Karpas-422 (cell line): ENCODE results near the gene NPW. TPM values are rescaled to one million over a fixed set of nuclear protein-coding genes. Genes with fewer than 3 reads are reported as not detected.
A peak's percentile ranks its signal among the peaks of the same experiment; 100 is the strongest.
"Not testable (repeated sequence)": the region's sequence is repeated elsewhere in the genome, so short reads cannot be mapped to it uniquely, and the experiment has no call there.

Experiments
- DNase-seq: peaks from one replicate; pipeline ENCODE4 v3.0.0-alpha.2; 2015
- H2AFZ ChIP-seq: fragments of 200-600 bp; sonication (generic); 2 replicates; pipeline ENCODE4 v1.6.1; 2014; ENCODE audit warnings: antibody characterized with exemption, low read length, mixed read lengths
- H3K27ac ChIP-seq: fragments of 200-600 bp; sonication (generic); 2 replicates; pipeline ENCODE4 v1.5.1; 2014; ENCODE audit warnings: mild to moderate bottlenecking, low read length, moderate library complexity
- H3K27me3 ChIP-seq: fragments of 200-600 bp; sonication (generic); 2 replicates; pipeline ENCODE4 v1.6.1; 2014; ENCODE audit warnings: low read length, mixed read lengths
- H3K36me3 ChIP-seq: fragments of 200-600 bp; sonication (generic); 2 replicates; pipeline ENCODE4 v1.6.1; 2014; ENCODE audit warnings: low read length, mixed read lengths; ENCODE audit not compliant: insufficient read depth
- H3K4me1 ChIP-seq: fragments of 200-600 bp; sonication (generic); 2 replicates; pipeline ENCODE4 v1.6.1; 2014; ENCODE audit warnings: mild to moderate bottlenecking, low read length, mixed read lengths
- H3K4me2 ChIP-seq: fragments of 200-600 bp; sonication (generic); 2 replicates; pipeline ENCODE4 v1.6.1; 2014; ENCODE audit warnings: low read length, low read depth, mild to moderate bottlenecking; ENCODE audit not compliant: poor library complexity, severe bottlenecking
- H3K4me3 ChIP-seq: fragments of 200-600 bp; sonication (generic); 2 replicates; pipeline ENCODE4 v1.5.1; 2014; ENCODE audit warnings: mild to moderate bottlenecking, antibody characterized with exemption, low read length, mixed read lengths
- H3K79me2 ChIP-seq: fragments of 200-600 bp; sonication (generic); 2 replicates; pipeline ENCODE4 v1.6.1; 2014; ENCODE audit warnings: mild to moderate bottlenecking, low read length, mixed read lengths
- H3K9ac ChIP-seq: fragments of 200-600 bp; sonication (generic); 2 replicates; pipeline ENCODE4 v1.6.0; 2014; ENCODE audit warnings: low read length
- H3K9me2 ChIP-seq: fragments of 200-600 bp; sonication (generic), shearing (Covaris generic); replicated peaks from 2 replicates; pipeline ENCODE4 v1.6.0; 2014; ENCODE audit warnings: mild to moderate bottlenecking, low read length, moderate library complexity; ENCODE audit not compliant: insufficient read depth
- H3K9me3 ChIP-seq: fragments of 300-700, 200-600 bp; sonication (generic); 2 replicates; pipeline ENCODE4 v1.6.1; 2014; ENCODE audit warnings: low read length, mixed read lengths
- H4K20me1 ChIP-seq: fragments of 200-600 bp; sonication (generic); 2 replicates; pipeline ENCODE4 v1.6.1; 2014; ENCODE audit warnings: mild to moderate bottlenecking, antibody characterized with exemption, low read length, low read depth; ENCODE audit not compliant: insufficient read depth
- total RNA-seq: library from RNA; depleted of rRNA; stranded (reverse); fragments of >200 nt; shearing (Covaris generic); gene quantifications from 2 replicates; pipeline ENCODE4 v1.2.3, GENCODE V29; 2014; ENCODE audit warnings: low replicate concordance

Gene NPW
- total RNA-seq, 1 experiment from 2014 or later, result not detected

- no peaks in the 10 kb centered on the region for H3K27me3 ChIP-seq
- H2AFZ ChIP-seq, result no peak overlapping the region
- H3K9me2 ChIP-seq, result no peaks in the 10 kb centered on the region
- no peaks in the 10 kb centered on the region for H3K36me3 ChIP-seq
- H3K9ac ChIP-seq, result peak overlapping the region; percentile 98
- H3K4me2 ChIP-seq, result peak overlapping the region; percentile 93
- H3K79me2 ChIP-seq, result peaks cover 63% of the 10 kb centered on the region
- H3K4me3 ChIP-seq, result peak overlapping the region; percentile 100
- peak; percentile 66 for DNase-seq
- H3K27ac ChIP-seq, result peak overlapping the region; percentile 46; the same call in 1 of the 2 replicates
- H4K20me1 ChIP-seq, result peaks cover 53% of the 10 kb centered on the region
- H3K4me1 ChIP-seq, result peaks cover 55% of the 10 kb centered on the region
- H3K9me3 ChIP-seq, result no peaks in the 10 kb centered on the region
These were observed 10.9 kb upstream of the NPW start for GRCh38 chr16:2008631-2009163.

- no peak overlapping the region for H2AFZ ChIP-seq
- H3K9me2 ChIP-seq, result no peaks in the 10 kb centered on the region
- peaks cover 62% of the 10 kb centered on the region for H3K79me2 ChIP-seq
- H3K4me1 ChIP-seq, result peaks cover 51% of the 10 kb centered on the region
- no peaks in the 10 kb centered on the region for H3K36me3 ChIP-seq
- H3K9ac ChIP-seq, result peak overlapping the region; percentile 98
- no peaks in the 10 kb centered on the region for H3K9me3 ChIP-seq
- H4K20me1 ChIP-seq, result peaks cover 50% of the 10 kb centered on the region
- H3K4me3 ChIP-seq, result peak overlapping the region; percentile 100
- H3K27ac ChIP-seq, result peak overlapping the region; percentile 46; the same call in 1 of the 2 replicates
- DNase-seq, result no peak
- H3K27me3 ChIP-seq, result no peaks in the 10 kb centered on the region
- H3K4me2 ChIP-seq, result peak overlapping the region; percentile 93
These were observed 10.3 kb upstream of the NPW start for GRCh38 chr16:2009164-2009711.

DNA sequence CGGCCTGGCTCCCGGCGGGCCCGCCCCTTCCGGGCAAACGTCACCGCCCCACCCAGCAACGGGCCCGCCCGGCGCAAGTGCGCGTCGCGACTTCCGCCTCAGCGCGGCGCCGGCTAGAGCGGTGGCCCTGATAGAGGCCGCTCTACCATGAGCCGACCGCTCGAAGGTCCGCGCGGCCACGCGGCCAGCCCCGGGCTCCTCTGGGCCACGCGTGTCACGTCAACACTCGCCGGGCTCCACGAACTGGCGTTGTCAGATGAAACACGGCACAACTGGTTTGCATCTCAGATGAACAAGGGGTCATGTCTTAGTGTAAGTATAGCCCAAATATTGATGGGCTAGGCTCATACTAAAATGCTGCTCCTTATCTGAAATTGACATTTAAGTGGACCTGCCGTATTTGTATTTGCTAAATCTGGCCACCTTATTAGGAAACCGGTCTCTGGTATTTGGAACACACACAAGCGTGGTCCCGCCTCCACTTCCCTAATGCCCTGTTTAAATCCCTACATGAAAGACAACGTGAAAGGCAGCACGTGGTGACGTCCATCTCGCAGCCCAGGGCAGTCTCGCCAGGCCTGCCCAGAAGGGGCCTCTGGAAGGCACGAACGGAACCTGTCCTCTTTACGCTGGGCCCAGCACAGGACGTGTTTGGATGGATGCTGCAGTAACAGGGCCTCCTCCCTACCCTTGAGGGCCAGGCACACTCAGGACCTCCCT lies 9.6 kb upstream of the NPW start, which contains the start of gene ZNF598:
TSS of gene ZNF598 (minus strand) at position 31 of the 720 bp plus-strand sequence.
- Histone ChIP-seq H3K27me3 (no peaks in the 10 kb centered on the region), H3K4me2 (peak within 1 kb of the TSS; percentile 93), H3K4me1 (peaks cover 46% of the 10 kb centered on the region), H4K20me1 (peaks cover 42% of the 10 kb centered on the region), H3K9me2 (no peaks in the 10 kb centered on the region), H3K9ac (peak within 1 kb of the TSS; percentile 98), H2AFZ (no peak within 1 kb of the TSS; the same call in 1 of the 2 replicates), H3K9me3 (no peaks in the 10 kb centered on the region), H3K27ac (peak within 1 kb of the TSS; percentile 57), H3K4me3 (peak within 1 kb of the TSS; percentile 100), H3K79me2 (peaks cover 56% of the 10 kb centered on the region), H3K36me3 (no peaks in the 10 kb centered on the region)
- DNase-seq, result peak; percentile 95

DNA sequence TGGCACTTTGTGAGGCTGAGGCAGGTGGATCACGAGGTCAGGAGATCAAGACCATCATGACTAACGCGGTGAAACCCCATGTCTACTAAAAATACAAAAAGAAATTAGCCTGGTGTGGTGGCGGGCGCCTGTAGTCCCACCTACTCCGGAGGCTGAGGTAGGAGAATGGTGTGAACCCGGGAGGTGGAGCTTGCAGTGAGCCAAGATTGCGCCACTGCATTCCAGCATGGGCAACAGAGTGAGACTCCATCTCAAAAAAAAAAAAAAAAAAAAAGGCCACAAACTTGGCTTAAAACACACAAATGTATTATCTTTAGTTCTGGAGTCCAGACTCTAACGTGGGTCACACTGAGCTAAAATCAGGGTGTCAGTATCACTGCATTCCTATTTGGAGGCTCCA lies 7.9 kb upstream of the NPW start:
- peaks cover 38% of the 10 kb centered on the region for H3K79me2 ChIP-seq
- not testable (repeated sequence) for H3K9me2 ChIP-seq, H3K27ac ChIP-seq, H2AFZ ChIP-seq, H3K36me3 ChIP-seq, H3K9ac ChIP-seq, H3K4me2 ChIP-seq, DNase-seq, H3K4me3 ChIP-seq, H3K9me3 ChIP-seq, H3K27me3 ChIP-seq
- H3K4me1 ChIP-seq, result peaks cover 29% of the 10 kb centered on the region
- H4K20me1 ChIP-seq, result peaks cover 26% of the 10 kb centered on the region

- Histone ChIP-seq H3K4me1 (peaks cover 11% of the 10 kb centered on the region), H3K9ac (no peak overlapping the region), H3K36me3 (no peaks in the 10 kb centered on the region), H3K9me2 (no peaks in the 10 kb centered on the region), H3K79me2 (peaks cover 20% of the 10 kb centered on the region), H3K4me2 (no peak overlapping the region), H3K27me3 (no peaks in the 10 kb centered on the region), H2AFZ (no peak overlapping the region), H3K27ac (no peak overlapping the region), H4K20me1 (peaks cover 8% of the 10 kb centered on the region), H3K4me3 (no peak overlapping the region), H3K9me3 (no peaks in the 10 kb centered on the region)
- DNase-seq, result no peak
These were observed 6.1 kb upstream of the NPW start for GRCh38 chr16:2013527-2013926.

DNA sequence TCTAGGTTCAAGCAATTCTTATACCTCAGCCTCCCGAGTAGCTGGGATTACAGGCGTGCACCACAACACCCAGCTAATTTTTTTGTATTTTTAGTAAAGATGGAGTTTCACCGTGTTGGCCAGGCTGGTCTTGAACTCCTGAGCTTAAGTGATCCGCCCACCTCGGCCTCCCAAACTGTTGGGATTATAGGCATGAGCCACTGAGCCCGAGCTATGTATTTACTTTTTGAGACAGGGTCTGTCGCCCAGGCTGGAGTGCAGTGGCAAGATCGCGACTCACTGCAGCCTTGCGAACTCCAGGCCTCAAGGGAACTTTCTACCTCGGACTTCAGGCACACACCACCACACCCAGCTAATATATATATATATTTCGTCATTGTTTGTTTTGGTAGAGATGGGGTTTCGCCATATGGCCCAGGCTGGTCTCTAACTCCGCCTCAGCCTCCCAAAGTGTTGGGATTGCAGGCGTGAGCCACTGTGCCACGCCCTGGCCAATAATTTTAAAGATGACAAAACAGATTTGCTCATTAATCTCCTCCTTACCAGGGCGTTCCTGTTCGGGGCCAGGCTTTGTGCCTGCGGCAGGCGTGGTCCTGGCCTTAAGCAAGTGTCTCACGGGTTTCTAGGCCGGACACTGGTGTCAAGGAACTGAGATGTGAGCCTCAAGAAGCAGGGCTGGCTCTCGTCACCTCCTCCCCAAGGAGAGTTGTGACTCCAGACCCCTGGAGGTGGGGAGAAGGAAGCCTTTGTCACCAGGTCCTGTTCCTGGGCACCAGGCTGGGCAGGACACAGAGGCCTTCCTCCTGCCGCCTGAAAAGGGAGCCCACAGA lies 4.3 kb upstream of the NPW start:
- H3K9me2 ChIP-seq, result no peaks in the 10 kb centered on the region
- H3K4me1 ChIP-seq, result peaks cover 6% of the 10 kb centered on the region
- H4K20me1 ChIP-seq, result no peaks in the 10 kb centered on the region
- no peak overlapping the region for H3K4me3 ChIP-seq
- H3K27me3 ChIP-seq, result no peaks in the 10 kb centered on the region
- no peak for DNase-seq
- no peak overlapping the region for H3K27ac ChIP-seq
- no peak overlapping the region for H2AFZ ChIP-seq
- no peak overlapping the region for H3K4me2 ChIP-seq
- H3K79me2 ChIP-seq, result peaks cover 5% of the 10 kb centered on the region
- H3K9ac ChIP-seq, result no peak overlapping the region
- no peaks in the 10 kb centered on the region for H3K36me3 ChIP-seq
- H3K9me3 ChIP-seq, result no peaks in the 10 kb centered on the region

- H3K36me3 ChIP-seq, result no peaks in the 10 kb centered on the region
- peaks cover under 1% of the 10 kb centered on the region for H3K4me1 ChIP-seq
- H4K20me1 ChIP-seq, result no peaks in the 10 kb centered on the region
- no peak overlapping the region for H3K4me3 ChIP-seq
- H2AFZ ChIP-seq, result no peak overlapping the region
- H3K9me2 ChIP-seq, result no peaks in the 10 kb centered on the region
- H3K9me3 ChIP-seq, result no peaks in the 10 kb centered on the region
- H3K9ac ChIP-seq, result no peak overlapping the region
- H3K79me2 ChIP-seq, result no peaks in the 10 kb centered on the region
- DNase-seq, result no peak
- H3K27me3 ChIP-seq, result no peaks in the 10 kb centered on the region
- no peak overlapping the region for H3K4me2 ChIP-seq
- H3K27ac ChIP-seq, result no peak overlapping the region
These were observed 3.7 kb upstream of the NPW start for GRCh38 chr16:2015947-2016208.

- Histone ChIP-seq H2AFZ (no peak overlapping the region), H3K9ac (no peak overlapping the region), H3K27me3 (no peaks in the 10 kb centered on the region), H3K27ac (no peak overlapping the region), H3K4me2 (no peak overlapping the region), H3K4me1 (no peaks in the 10 kb centered on the region), H3K9me3 (no peaks in the 10 kb centered on the region), H4K20me1 (no peaks in the 10 kb centered on the region), H3K4me3 (no peak overlapping the region), H3K79me2 (no peaks in the 10 kb centered on the region), H3K9me2 (no peaks in the 10 kb centered on the region), H3K36me3 (no peaks in the 10 kb centered on the region)
- DNase-seq, result peak; percentile 63
These were observed 3.1 kb upstream of the NPW start for GRCh38 chr16:2016407-2016922.
